IPS-18c (cell line): ENCODE data around the gene APC2.
"Not testable (repeated sequence)": the region's sequence is repeated elsewhere in the genome, so short reads cannot be mapped to it uniquely, and the experiment has no call there.

Experiments
- H3K4me3 ChIP-seq: 2 replicates; pipeline ENCODE4 v1.7.0; 2013; ENCODE audit warnings: low read depth, mild to moderate bottlenecking, low read length, moderate library complexity; ENCODE audit not compliant: insufficient read depth
- H3K9me3 ChIP-seq: one replicate; pipeline ENCODE4 v1.6.1; 2013; ENCODE audit warnings: mild to moderate bottlenecking, low read length, moderate library complexity; ENCODE audit not compliant: control insufficient read depth, insufficient read depth

Gene APC2

GRCh38 chr19:1494115-1494815 lies 44.3 kb downstream of the APC2 start:
- no peak overlapping the region for H3K4me3 ChIP-seq
- no peaks in the 10 kb centered on the region for H3K9me3 ChIP-seq

- H3K4me3 ChIP-seq = no peak overlapping the region
- H3K9me3 ChIP-seq = peaks cover 4% of the 10 kb centered on the region
Measured at GRCh38 chr19:1495051-1495798, 45.3 kb downstream of the APC2 start.

GRCh38 chr19:1495799-1496713 lies 46.1 kb downstream of the APC2 start:
- H3K9me3 ChIP-seq = peaks cover 4% of the 10 kb centered on the region
- no peak overlapping the region for H3K4me3 ChIP-seq

GRCh38 chr19:1496714-1497577 lies 47.0 kb downstream of the APC2 start:
- peaks cover 4% of the 10 kb centered on the region for H3K9me3 ChIP-seq
- no peak overlapping the region for H3K4me3 ChIP-seq

- Histone ChIP-seq H3K4me3 (no peak overlapping the region), H3K9me3 (peaks cover 4% of the 10 kb centered on the region)
Measured at GRCh38 chr19:1497578-1498235, 47.8 kb downstream of the APC2 start.

- H3K9me3 ChIP-seq, H3K4me3 ChIP-seq: not testable (repeated sequence)
Measured at GRCh38 chr19:1499231-1499630, 49.3 kb downstream of the APC2 start.

- Histone ChIP-seq H3K4me3 (no peak overlapping the region), H3K9me3 (peaks cover 6% of the 10 kb centered on the region)
Measured at GRCh38 chr19:1501200-1501595, 51.3 kb downstream of the APC2 start.

- Histone ChIP-seq H3K4me3 (no peak overlapping the region), H3K9me3 (peaks cover 6% of the 10 kb centered on the region)
Measured at GRCh38 chr19:1502433-1503088, 52.6 kb downstream of the APC2 start.

- Histone ChIP-seq H3K4me3 (peak overlapping the region; percentile 36; the same call in 1 of the 2 replicates), H3K9me3 (peaks cover 6% of the 10 kb centered on the region)
Measured at GRCh38 chr19:1503089-1503924, 53.4 kb downstream of the APC2 start.

GRCh38 chr19:1503925-1504773 lies 54.2 kb downstream of the APC2 start:
- peak overlapping the region; percentile 36; the same call in 1 of the 2 replicates for H3K4me3 ChIP-seq
- H3K9me3 ChIP-seq = peaks cover 6% of the 10 kb centered on the region

GRCh38 chr19:1505012-1505411 lies 55.1 kb downstream of the APC2 start:
- Histone ChIP-seq H3K9me3 (peaks cover 3% of the 10 kb centered on the region), H3K4me3 (no peak overlapping the region)

GRCh38 chr19:1505991-1506881 lies 56.3 kb downstream of the APC2 start:
- no peak overlapping the region for H3K4me3 ChIP-seq

GRCh38 chr19:1507192-1507660 lies 57.3 kb downstream of the APC2 start:
- peak overlapping the region; percentile 94; the same call in 1 of the 2 replicates for H3K4me3 ChIP-seq

More at GRCh38 chr19:1505991-1506881, 56.3 kb downstream of the APC2 start:
- peaks cover 2% of the 10 kb centered on the region for H3K9me3 ChIP-seq

More at GRCh38 chr19:1507192-1507660, 57.3 kb downstream of the APC2 start:
- peaks cover 2% of the 10 kb centered on the region for H3K9me3 ChIP-seq
